H7 (cell line): Measurements from ENCODE around the gene ALOX5AP. TPM values are rescaled to one million over a fixed set of nuclear protein-coding genes. Genes with fewer than 3 reads are reported as not detected.

Experiments used
- total RNA-seq: library from RNA; depleted of rRNA; stranded (reverse); fragments of >200 nt; shearing (Covaris generic); gene quantifications from 2 replicates; pipeline ENCODE4 v1.2.3, GENCODE V29; 2014; rRNA removed

Gene ALOX5AP
- total RNA-seq, 1 experiment from 2014 or later: not detected

Other genes starting within 250 kb of the ALOX5AP start
- gene USPL1, start 117.6 kb upstream of the ALOX5AP start, total RNA-seq: 13.0 and 17.0 TPM in 2 replicates
- gene MEDAG, start 170.7 kb downstream of the ALOX5AP start, total RNA-seq: 1.8 and 1.9 TPM in 2 replicates
- gene TEX26, start 197.1 kb downstream of the ALOX5AP start, total RNA-seq: not detected in 2 replicates